ENCODE results near the gene PCK2. TPM values are rescaled to one million over a fixed set of nuclear protein-coding genes. Genes with fewer than 3 reads are reported as not detected.

PCK2 gene
- total RNA-seq, 1 donor from 2014 or later, result 64.2 TPM

- no peak overlapping the region for H3K27ac Mint-ChIP-seq
- H3K4me1 Mint-ChIP-seq, result peaks cover 21% of the 10 kb centered on the region
- H3K9me3 Mint-ChIP-seq, result no peaks in the 10 kb centered on the region
- peaks cover 3% of the 10 kb centered on the region for H3K27me3 Mint-ChIP-seq
- no peaks in the 10 kb centered on the region for H3K36me3 Mint-ChIP-seq (ENCODE audit: low read depth)
- intact Hi-C loops (cut with micrococcal nuclease), result loop anchor here (5.0 kb wide), 1 partner anchor 105 kb away; the partner anchor contains the start of gene IRF9
- no peak overlapping the region for H3K4me3 Mint-ChIP-seq
- no peak for DNase-seq
These were observed 36.8 kb upstream of the PCK2 start for GRCh38 chr14:24057271-24057670.

- intact Hi-C loops (cut with micrococcal nuclease), result loop anchor here (1.0 to 5.0 kb wide), 3 partner anchors 32 to 104 kb away; partner anchors contain the start of gene IRF9
- Mint-ChIP-seq H3K4me3 (no peak overlapping the region), H3K36me3 (ENCODE audit: low read depth) (no peaks in the 10 kb centered on the region), H3K27ac (no peak overlapping the region), H3K27me3 (peaks cover 2% of the 10 kb centered on the region), H3K9me3 (no peaks in the 10 kb centered on the region), H3K4me1 (peaks cover 17% of the 10 kb centered on the region)
- DNase-seq, result no peak
These were observed 36.2 kb upstream of the PCK2 start for GRCh38 chr14:24057867-24058259.

GRCh38 chr14:24058260-24058950 is 35.7 kb upstream of the PCK2 start:
- Mint-ChIP-seq H3K27me3 (no peaks in the 10 kb centered on the region), H3K4me3 (no peak overlapping the region), H3K36me3 (ENCODE audit: low read depth) (no peaks in the 10 kb centered on the region), H3K9me3 (no peaks in the 10 kb centered on the region), H3K27ac (no peak overlapping the region), H3K4me1 (peaks cover 11% of the 10 kb centered on the region)
- intact Hi-C loops (cut with micrococcal nuclease), result loop anchor here (1.0 to 5.0 kb wide), 3 partner anchors 32 to 104 kb away; partner anchors contain the start of gene IRF9
- peak; percentile 89 for DNase-seq

GRCh38 chr14:24058951-24059475 is 35.1 kb upstream of the PCK2 start:
- Mint-ChIP-seq H3K36me3 (ENCODE audit: low read depth) (no peaks in the 10 kb centered on the region), H3K9me3 (no peaks in the 10 kb centered on the region), H3K27ac (no peak overlapping the region), H3K4me3 (no peak overlapping the region), H3K4me1 (peaks cover 7% of the 10 kb centered on the region), H3K27me3 (no peaks in the 10 kb centered on the region)
- intact Hi-C loops (cut with micrococcal nuclease), result loop anchor here (1.0 to 5.0 kb wide), 3 partner anchors 31 to 103 kb away; partner anchors contain the start of gene IRF9
- DNase-seq, result no peak

GRCh38 chr14:24059841-24060388 is 34.2 kb upstream of the PCK2 start:
- H3K36me3 Mint-ChIP-seq (ENCODE audit: low read depth), result no peaks in the 10 kb centered on the region
- no peaks in the 10 kb centered on the region for H3K27me3 Mint-ChIP-seq
- intact Hi-C loops (cut with micrococcal nuclease), result loop anchor here (5.0 kb wide), 1 partner anchor 102 kb away; the partner anchor contains the start of gene IRF9

GRCh38 chr14:24060443-24060842 is 33.7 kb upstream of the PCK2 start:
- DNase-seq, result no peak
- intact Hi-C loops (cut with micrococcal nuclease), result no loop called here
- Mint-ChIP-seq H3K27ac (no peak overlapping the region), H3K4me3 (no peak overlapping the region), H3K4me1 (peaks cover 7% of the 10 kb centered on the region), H3K9me3 (no peaks in the 10 kb centered on the region), H3K36me3 (ENCODE audit: low read depth) (no peaks in the 10 kb centered on the region), H3K27me3 (no peaks in the 10 kb centered on the region)

More at GRCh38 chr14:24059841-24060388, 34.2 kb upstream of the PCK2 start:
- Mint-ChIP-seq H3K4me1 (peaks cover 7% of the 10 kb centered on the region), H3K9me3 (no peaks in the 10 kb centered on the region), H3K27ac (no peak overlapping the region), H3K4me3 (no peak overlapping the region)
- no peak for DNase-seq

GRCh38 chr14:24060984-24061913 is 32.9 kb upstream of the PCK2 start:
- Mint-ChIP-seq H3K9me3 (no peaks in the 10 kb centered on the region), H3K4me3 (no peak overlapping the region), H3K27ac (no peak overlapping the region), H3K4me1 (peaks cover 7% of the 10 kb centered on the region), H3K27me3 (no peaks in the 10 kb centered on the region), H3K36me3 (ENCODE audit: low read depth) (no peaks in the 10 kb centered on the region)
- intact Hi-C loops (cut with micrococcal nuclease), result no loop called here
- no peak for DNase-seq

GRCh38 chr14:24062216-24062980 is 31.7 kb upstream of the PCK2 start:
- Mint-ChIP-seq H3K36me3 (ENCODE audit: low read depth) (no peaks in the 10 kb centered on the region), H3K27me3 (peaks cover 3% of the 10 kb centered on the region), H3K4me1 (peaks cover 7% of the 10 kb centered on the region), H3K4me3 (no peak overlapping the region), H3K27ac (no peak overlapping the region), H3K9me3 (no peaks in the 10 kb centered on the region)
- intact Hi-C loops (cut with micrococcal nuclease), result no loop called here
- DNase-seq, result no peak

GRCh38 chr14:24063263-24063836 is 30.8 kb upstream of the PCK2 start:
- peak overlapping the region; percentile 15 for H3K27ac Mint-ChIP-seq
- peaks cover 5% of the 10 kb centered on the region for H3K27me3 Mint-ChIP-seq

GRCh38 chr14:24064091-24064795 is 29.9 kb upstream of the PCK2 start:
- H3K36me3 Mint-ChIP-seq (ENCODE audit: low read depth), result no peaks in the 10 kb centered on the region
- H3K4me3 Mint-ChIP-seq, result no peak overlapping the region
- intact Hi-C loops (cut with micrococcal nuclease), result no loop called here
- H3K9me3 Mint-ChIP-seq, result no peaks in the 10 kb centered on the region
- no peaks in the 10 kb centered on the region for H3K4me1 Mint-ChIP-seq
- H3K27me3 Mint-ChIP-seq, result peaks cover 5% of the 10 kb centered on the region
- no peak for DNase-seq
- H3K27ac Mint-ChIP-seq, result no peak overlapping the region

More at GRCh38 chr14:24063263-24063836, 30.8 kb upstream of the PCK2 start:
- intact Hi-C loops (cut with micrococcal nuclease), result no loop called here
- Mint-ChIP-seq H3K4me1 (peaks cover 4% of the 10 kb centered on the region), H3K9me3 (no peaks in the 10 kb centered on the region), H3K36me3 (ENCODE audit: low read depth) (no peaks in the 10 kb centered on the region), H3K4me3 (no peak overlapping the region)
- DNase-seq, result no peak

GRCh38 chr14:24064856-24065255 is 29.3 kb upstream of the PCK2 start:
- Mint-ChIP-seq H3K27me3 (peaks cover 5% of the 10 kb centered on the region), H3K27ac (no peak overlapping the region), H3K9me3 (no peaks in the 10 kb centered on the region), H3K4me3 (no peak overlapping the region), H3K36me3 (ENCODE audit: low read depth) (no peaks in the 10 kb centered on the region), H3K4me1 (no peaks in the 10 kb centered on the region)
- no peak for DNase-seq
- intact Hi-C loops (cut with micrococcal nuclease), result no loop called here

- no peak for DNase-seq
- Mint-ChIP-seq H3K27me3 (peaks cover 8% of the 10 kb centered on the region), H3K36me3 (ENCODE audit: low read depth) (no peaks in the 10 kb centered on the region), H3K27ac (no peak overlapping the region), H3K4me3 (no peak overlapping the region), H3K4me1 (peaks cover 3% of the 10 kb centered on the region), H3K9me3 (no peaks in the 10 kb centered on the region)
- intact Hi-C loops (cut with micrococcal nuclease), result no loop called here
These were observed 28.7 kb upstream of the PCK2 start for GRCh38 chr14:24065408-24065807.

All from activated CD4-positive, alpha-beta T cell treated with anti-CD3 and anti-CD28 coated beads, Interleukin-2, amount 10 ng/mL, durations not matched to agents 24 days and 14 days (primary cell).